Measurements from ENCODE around the gene SV2C.

Gene SV2C

DNA sequence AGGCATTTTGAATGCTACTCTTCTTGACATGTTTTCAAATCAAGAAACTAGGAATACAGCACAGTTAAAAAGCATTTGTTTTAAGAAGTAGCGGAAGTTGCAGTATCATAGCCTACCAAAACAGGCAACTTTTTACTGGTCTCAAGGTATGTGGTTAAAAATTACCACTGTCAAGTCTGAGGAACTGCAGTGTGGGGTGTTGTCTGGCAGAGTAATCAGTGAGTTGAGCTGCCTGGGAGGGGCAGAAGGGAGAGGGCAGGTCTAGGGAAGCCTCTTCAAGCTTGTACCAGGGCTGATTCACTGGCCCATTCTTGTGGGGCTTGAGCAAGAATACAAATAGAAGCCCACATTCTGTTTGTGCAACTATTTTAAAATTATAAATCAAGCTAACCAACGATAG is 42.4 kb upstream of the SV2C start:
- Histone ChIP-seq H3K79me2 (ENCODE audit: low read length) (no peaks in the 10 kb centered on the region), H3K4me1 (ENCODE audit: low read length) (no peaks in the 10 kb centered on the region), H3K9me2 (replicated peaks; ENCODE audit: insufficient read depth, low read length) (no peaks in the 10 kb centered on the region), H3K4me3 (ENCODE audit: low read length) (no peak overlapping the region), H3K9me3 (replicated peaks; ENCODE audit: insufficient read depth, low read length) (no peaks in the 10 kb centered on the region), H3F3A (ENCODE audit: insufficient read depth, low read length) (no peaks in the 10 kb centered on the region), H2AFZ (ENCODE audit: low read length) (no peak overlapping the region), H3K9ac (ENCODE audit: low read length) (no peak overlapping the region), H3K4me2 (ENCODE audit: low read depth, low read length) (no peak overlapping the region), H3K27me3 (replicated peaks; ENCODE audit: insufficient read depth, low read length) (no peaks in the 10 kb centered on the region), H4K20me1 (ENCODE audit: insufficient read depth, low read length) (no peaks in the 10 kb centered on the region), H3K27ac (ENCODE audit: low read length) (no peak overlapping the region), H3K36me3 (replicated peaks; ENCODE audit: insufficient read depth, low read length) (no peaks in the 10 kb centered on the region)
- DNase-seq, result no peak
- TF ChIP-seq, protein P1, sequence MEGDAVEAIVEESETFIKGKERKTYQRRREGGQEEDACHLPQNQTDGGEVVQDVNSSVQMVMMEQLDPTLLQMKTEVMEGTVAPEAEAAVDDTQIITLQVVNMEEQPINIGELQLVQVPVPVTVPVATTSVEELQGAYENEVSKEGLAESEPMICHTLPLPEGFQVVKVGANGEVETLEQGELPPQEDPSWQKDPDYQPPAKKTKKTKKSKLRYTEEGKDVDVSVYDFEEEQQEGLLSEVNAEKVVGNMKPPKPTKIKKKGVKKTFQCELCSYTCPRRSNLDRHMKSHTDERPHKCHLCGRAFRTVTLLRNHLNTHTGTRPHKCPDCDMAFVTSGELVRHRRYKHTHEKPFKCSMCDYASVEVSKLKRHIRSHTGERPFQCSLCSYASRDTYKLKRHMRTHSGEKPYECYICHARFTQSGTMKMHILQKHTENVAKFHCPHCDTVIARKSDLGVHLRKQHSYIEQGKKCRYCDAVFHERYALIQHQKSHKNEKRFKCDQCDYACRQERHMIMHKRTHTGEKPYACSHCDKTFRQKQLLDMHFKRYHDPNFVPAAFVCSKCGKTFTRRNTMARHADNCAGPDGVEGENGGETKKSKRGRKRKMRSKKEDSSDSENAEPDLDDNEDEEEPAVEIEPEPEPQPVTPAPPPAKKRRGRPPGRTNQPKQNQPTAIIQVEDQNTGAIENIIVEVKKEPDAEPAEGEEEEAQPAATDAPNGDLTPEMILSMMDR (IDR thresholded peaks at IDR 0.05; ENCODE audit: low read length), result no peak
- TF ChIP-seq EZH2phosphoT487 (IDR thresholded peaks at IDR 0.05; ENCODE audit: low read length) (no peak), EZH2 (optimal IDR thresholded peaks at IDR 0.05; ENCODE audit: low read depth, low read length) (no peak)

DNA sequence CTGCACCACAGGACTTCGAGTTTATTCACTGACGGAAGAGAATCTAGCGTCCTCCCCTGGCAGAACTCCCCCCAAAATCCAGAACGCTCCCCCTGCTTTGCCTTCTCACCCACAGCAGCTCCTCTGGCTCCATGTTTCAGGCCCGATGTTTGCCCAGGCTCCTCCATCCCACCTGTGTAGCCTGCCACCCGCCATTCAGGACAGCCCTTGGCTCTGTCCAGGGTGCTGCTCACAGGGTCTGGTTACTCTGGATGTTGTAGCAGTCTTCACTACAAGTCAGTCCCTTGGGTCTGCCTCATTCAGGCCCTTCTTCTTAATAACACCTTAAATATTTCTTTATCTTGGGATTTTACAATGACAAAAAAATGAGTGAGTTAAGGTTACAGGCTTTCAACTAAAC is 41.3 kb upstream of the SV2C start:
- Histone ChIP-seq H3K4me2 (ENCODE audit: low read depth, low read length) (no peak overlapping the region), H3K9ac (ENCODE audit: low read length) (no peak overlapping the region), H3K9me2 (replicated peaks; ENCODE audit: insufficient read depth, low read length) (no peaks in the 10 kb centered on the region), H3F3A (ENCODE audit: insufficient read depth, low read length) (no peaks in the 10 kb centered on the region), H2AFZ (ENCODE audit: low read length) (no peak overlapping the region), H4K20me1 (ENCODE audit: insufficient read depth, low read length) (no peaks in the 10 kb centered on the region), H3K36me3 (replicated peaks; ENCODE audit: insufficient read depth, low read length) (no peaks in the 10 kb centered on the region), H3K79me2 (ENCODE audit: low read length) (no peaks in the 10 kb centered on the region), H3K27me3 (replicated peaks; ENCODE audit: insufficient read depth, low read length) (no peaks in the 10 kb centered on the region), H3K9me3 (replicated peaks; ENCODE audit: insufficient read depth, low read length) (no peaks in the 10 kb centered on the region), H3K27ac (ENCODE audit: low read length) (no peak overlapping the region), H3K4me1 (ENCODE audit: low read length) (no peaks in the 10 kb centered on the region), H3K4me3 (ENCODE audit: low read length) (no peak overlapping the region)
- TF ChIP-seq EZH2phosphoT487 (IDR thresholded peaks at IDR 0.05; ENCODE audit: low read length) (no peak), EZH2 (optimal IDR thresholded peaks at IDR 0.05; ENCODE audit: low read depth, low read length) (no peak)
- TF ChIP-seq, protein P1 (IDR thresholded peaks at IDR 0.05; ENCODE audit: low read length), result no peak
- DNase-seq, result peak; percentile 26

GRCh38 chr5:76046741-76047140 is 36.4 kb upstream of the SV2C start:
- Histone ChIP-seq H2AFZ (ENCODE audit: low read length) (no peak overlapping the region), H3K4me3 (ENCODE audit: low read length) (no peak overlapping the region), H4K20me1 (ENCODE audit: insufficient read depth, low read length) (no peaks in the 10 kb centered on the region), H3K36me3 (replicated peaks; ENCODE audit: insufficient read depth, low read length) (no peaks in the 10 kb centered on the region), H3K9ac (ENCODE audit: low read length) (no peak overlapping the region), H3K79me2 (ENCODE audit: low read length) (no peaks in the 10 kb centered on the region), H3K9me3 (replicated peaks; ENCODE audit: insufficient read depth, low read length) (no peaks in the 10 kb centered on the region), H3F3A (ENCODE audit: insufficient read depth, low read length) (no peaks in the 10 kb centered on the region), H3K9me2 (replicated peaks; ENCODE audit: insufficient read depth, low read length) (no peaks in the 10 kb centered on the region), H3K27ac (ENCODE audit: low read length) (no peak overlapping the region), H3K4me1 (ENCODE audit: low read length) (no peaks in the 10 kb centered on the region), H3K4me2 (ENCODE audit: low read depth, low read length) (no peak overlapping the region), H3K27me3 (replicated peaks; ENCODE audit: insufficient read depth, low read length) (no peaks in the 10 kb centered on the region)
- DNase-seq, result no peak
- TF ChIP-seq EZH2 (optimal IDR thresholded peaks at IDR 0.05; ENCODE audit: low read depth, low read length), result no peak
- TF ChIP-seq, protein P1 (IDR thresholded peaks at IDR 0.05; ENCODE audit: low read length), result no peak
- TF ChIP-seq EZH2phosphoT487 (IDR thresholded peaks at IDR 0.05; ENCODE audit: low read length), result no peak
